ENCODE data around the gene IFIT2. TPM values are rescaled to one million over a fixed set of nuclear protein-coding genes. Genes with fewer than 3 reads are reported as not detected.

Gene IFIT2
- total RNA-seq, 1 experiment from 2014 or later = 1.0 TPM

DNA sequence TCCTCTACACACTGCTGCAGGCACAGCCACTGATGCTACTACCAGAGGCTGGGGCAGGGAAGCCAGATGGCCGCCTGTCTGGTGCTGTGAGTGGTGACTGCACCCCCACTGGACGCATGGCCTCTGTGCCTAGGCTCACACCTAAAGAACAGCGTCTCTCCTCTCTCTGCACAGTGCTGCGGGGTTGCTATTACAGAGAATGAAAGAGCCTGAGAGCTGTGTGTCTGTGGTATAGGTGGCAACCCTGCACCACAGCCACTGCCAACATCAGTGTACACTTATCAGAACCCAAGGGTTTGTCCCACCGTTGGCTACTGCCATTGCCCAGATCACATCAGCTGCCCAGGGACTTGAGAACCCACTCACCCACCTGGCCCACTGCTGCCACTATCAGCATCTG is 4.1 kb upstream of the IFIT2 start:
- Histone ChIP-seq H3K79me2 (ENCODE audit: insufficient read depth, low read length) (no peaks in the 10 kb centered on the region), H4K20me1 (ENCODE audit: insufficient read depth) (no peaks in the 10 kb centered on the region), H3K9me3 (ENCODE audit: control insufficient read depth in 1 of 2, insufficient read depth in 1 of 2, low read depth in 1 of 2, low read length in 2 of 2) (no peaks in the 10 kb centered on the region), H3K9ac (ENCODE audit: low read length) (no peak overlapping the region), H3K4me1 (ENCODE audit: control insufficient read depth in 1 of 2, insufficient read depth in 2 of 2, low read length in 2 of 2) (peaks cover 0 to 17% of the 10 kb centered on the region in 2 experiments; a peak in 2 of 4 replicates), H3K27ac (ENCODE audit: low read depth, low read length) (no peak overlapping the region), H3K36me3 (ENCODE audit: control insufficient read depth in 1 of 2, insufficient read depth in 2 of 2, low read length in 2 of 2) (no peaks in the 10 kb centered on the region), H3K4me3 (replicated peaks in 1 of 2; ENCODE audit: low read depth in 1 of 2, low read length in 2 of 2) (no peak overlapping the region), H2AFZ (ENCODE audit: low read depth, low read length, poor library complexity, severe bottlenecking) (no peak overlapping the region), H3K27me3 (ENCODE audit: insufficient read depth, low read length) (no peaks in the 10 kb centered on the region), H3K4me2 (ENCODE audit: low read length) (no peak overlapping the region), H3K9me2 (ENCODE audit: insufficient read depth) (no peaks in the 10 kb centered on the region)
- CTCF ChIA-PET = no interaction called here
- TF ChIP-seq ZNF274 (IDR thresholded peaks at IDR 0.05; ENCODE audit: low read depth, low read length) (no peak), SP1 (IDR thresholded peaks at IDR 0.05; ENCODE audit: low read depth) (no peak), CBX3 (IDR thresholded peaks at IDR 0.05; ENCODE audit: low read depth) (no peak), EGR1 (IDR thresholded peaks at IDR 0.05; ENCODE audit: low read depth) (no peak), TCF7L2 (IDR thresholded peaks at IDR 0.05; ENCODE audit: borderline replicate concordance, extremely low read depth, insufficient read depth, insufficient read length) (no peak), YY1 (IDR thresholded peaks at IDR 0.05; ENCODE audit: extremely low read depth, insufficient replicate concordance, low read depth, low read length) (no peak), ZFX (IDR thresholded peaks at IDR 0.05) (no peak)
- TF ChIP-seq, protein P1, sequence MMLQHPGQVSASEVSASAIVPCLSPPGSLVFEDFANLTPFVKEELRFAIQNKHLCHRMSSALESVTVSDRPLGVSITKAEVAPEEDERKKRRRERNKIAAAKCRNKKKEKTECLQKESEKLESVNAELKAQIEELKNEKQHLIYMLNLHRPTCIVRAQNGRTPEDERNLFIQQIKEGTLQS (IDR thresholded peaks at IDR 0.05) = no peak
- no peak for ATAC-seq
- no TSS peak for BruUV-seq (replicated peaks)
- DNase-seq (ENCODE audit: low read depth, low spot score) = no peak
- intact Hi-C loops (cut with micrococcal nuclease) = no loop called here
- RAD21 ChIA-PET (ENCODE audit: low non-redundant PET in 1 of 2, low total read pairs in 2 of 2, uncharacterized antibody in 2 of 2, unreplicated experiment in 2 of 2) = no interaction called here
- POLR2A ChIA-PET = no interaction called here

DNA sequence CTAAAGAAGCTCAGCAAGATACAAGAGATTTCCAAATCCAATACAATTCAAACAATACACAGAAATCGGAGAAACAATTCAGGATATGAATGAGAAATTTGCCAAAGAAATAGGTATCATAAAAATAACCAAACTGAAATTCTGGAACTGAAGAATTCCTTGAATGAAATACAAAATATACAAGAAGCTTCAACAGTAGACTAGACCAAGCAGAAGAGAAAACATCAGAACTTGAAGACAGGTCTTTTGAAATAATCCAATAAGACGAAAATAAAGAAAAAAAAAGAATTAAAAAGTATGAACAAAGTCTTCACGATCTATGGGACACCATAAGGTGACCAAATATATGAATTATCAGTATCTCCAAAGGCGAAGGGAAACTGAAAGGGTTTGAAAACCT is 2.8 kb upstream of the IFIT2 start:
- Histone ChIP-seq H3K9me3 (ENCODE audit: control insufficient read depth in 1 of 2, insufficient read depth in 1 of 2, low read depth in 1 of 2, low read length in 2 of 2) (no peaks in the 10 kb centered on the region), H3K4me2 (ENCODE audit: low read length) (no peak overlapping the region), H3K79me2 (ENCODE audit: insufficient read depth, low read length) (no peaks in the 10 kb centered on the region), H3K4me3 (replicated peaks in 1 of 2; ENCODE audit: low read depth in 1 of 2, low read length in 2 of 2) (no peak overlapping the region), H3K27ac (ENCODE audit: low read depth, low read length) (no peak overlapping the region), H3K27me3 (ENCODE audit: insufficient read depth, low read length) (no peaks in the 10 kb centered on the region), H3K36me3 (ENCODE audit: control insufficient read depth in 1 of 2, insufficient read depth in 2 of 2, low read length in 2 of 2) (no peaks in the 10 kb centered on the region), H4K20me1 (ENCODE audit: insufficient read depth) (no peaks in the 10 kb centered on the region), H2AFZ (ENCODE audit: low read depth, low read length, poor library complexity, severe bottlenecking) (no peak overlapping the region), H3K9ac (ENCODE audit: low read length) (no peak overlapping the region), H3K9me2 (ENCODE audit: insufficient read depth) (no peaks in the 10 kb centered on the region), H3K4me1 (ENCODE audit: control insufficient read depth in 1 of 2, insufficient read depth in 2 of 2, low read length in 2 of 2) (peaks cover 0 to 17% of the 10 kb centered on the region in 2 experiments; a peak in 2 of 4 replicates)
- intact Hi-C loops (cut with micrococcal nuclease) = no loop called here
- BruUV-seq (replicated peaks) = no TSS peak
- no peak for DNase-seq (ENCODE audit: low read depth, low spot score)
- CTCF ChIA-PET = interaction anchor here (0.6 kb wide), 1 partner anchor 91 kb away, joined by 3 read pairs; no protein-coding TSS in a partner anchor
- POLR2A ChIA-PET = no interaction called here
- RAD21 ChIA-PET (ENCODE audit: low non-redundant PET in 1 of 2, low total read pairs in 2 of 2, uncharacterized antibody in 2 of 2, unreplicated experiment in 2 of 2) = no interaction called here
- ATAC-seq = no peak
- TF ChIP-seq CBX3 (IDR thresholded peaks at IDR 0.05; ENCODE audit: low read depth) (peak; percentile 53; the same call in 1 of the 2 replicates), POLR2AphosphoS5 (IDR thresholded peaks at IDR 0.05; ENCODE audit: low read depth, low read length) (no peak)

Data from HCT116 (cell line).